Activated CD8-positive, alpha-beta memory T cell treated with anti-CD3 and anti-CD28 coated beads, Interleukin-2, amount 50 U/mL, for 4 hours (primary cell): Measurements from ENCODE around the gene CABP2.
"Not testable (repeated sequence)": the region's sequence is repeated elsewhere in the genome, so short reads cannot be mapped to it uniquely, and the experiment has no call there.

Experiments used
- DNase-seq: peaks from one replicate; pipeline ENCODE4 v3.0.0-alpha.2; 2020

CABP2 gene

DNA sequence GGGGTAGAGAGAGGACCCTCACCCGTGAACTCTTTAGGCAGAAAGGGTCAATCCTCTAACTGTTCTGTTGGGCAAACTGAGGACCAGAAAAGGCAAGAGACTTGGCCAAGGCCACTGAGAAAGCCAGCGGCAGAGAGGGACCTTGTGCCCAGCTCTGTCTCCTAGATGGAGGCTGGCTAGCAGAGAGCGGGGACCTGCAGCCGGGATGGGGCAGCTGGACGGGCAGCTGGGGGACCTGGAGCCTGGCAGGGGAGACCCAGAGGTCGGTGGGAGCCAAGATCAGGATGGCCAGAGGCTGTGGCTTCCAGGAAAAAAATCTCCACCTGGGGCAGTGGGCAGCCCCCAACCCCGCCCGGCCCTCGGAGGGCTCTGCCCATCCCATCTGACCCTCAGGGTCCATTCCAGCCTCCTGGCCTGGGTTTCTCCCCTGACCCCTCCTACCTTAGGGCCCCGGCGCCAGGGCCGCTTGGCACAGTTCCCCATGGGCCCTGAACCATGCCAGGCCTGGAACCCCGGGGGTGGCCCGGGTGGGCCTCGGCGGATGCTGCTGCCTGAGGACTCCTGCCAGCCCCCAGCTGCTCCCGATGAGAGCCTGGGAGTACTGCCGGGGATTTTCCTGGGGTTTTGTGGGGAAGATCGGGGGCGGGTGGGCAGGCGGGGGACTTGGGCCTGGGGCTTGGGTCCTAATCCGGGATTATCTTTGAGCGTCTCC, at the start of gene CABP2:
Gene CABP2 (minus strand): TSS at position 603 of the 712 bp plus-strand sequence. CDS start 120 bp downstream, at position 483.
- DNase-seq: no peak

DNA sequence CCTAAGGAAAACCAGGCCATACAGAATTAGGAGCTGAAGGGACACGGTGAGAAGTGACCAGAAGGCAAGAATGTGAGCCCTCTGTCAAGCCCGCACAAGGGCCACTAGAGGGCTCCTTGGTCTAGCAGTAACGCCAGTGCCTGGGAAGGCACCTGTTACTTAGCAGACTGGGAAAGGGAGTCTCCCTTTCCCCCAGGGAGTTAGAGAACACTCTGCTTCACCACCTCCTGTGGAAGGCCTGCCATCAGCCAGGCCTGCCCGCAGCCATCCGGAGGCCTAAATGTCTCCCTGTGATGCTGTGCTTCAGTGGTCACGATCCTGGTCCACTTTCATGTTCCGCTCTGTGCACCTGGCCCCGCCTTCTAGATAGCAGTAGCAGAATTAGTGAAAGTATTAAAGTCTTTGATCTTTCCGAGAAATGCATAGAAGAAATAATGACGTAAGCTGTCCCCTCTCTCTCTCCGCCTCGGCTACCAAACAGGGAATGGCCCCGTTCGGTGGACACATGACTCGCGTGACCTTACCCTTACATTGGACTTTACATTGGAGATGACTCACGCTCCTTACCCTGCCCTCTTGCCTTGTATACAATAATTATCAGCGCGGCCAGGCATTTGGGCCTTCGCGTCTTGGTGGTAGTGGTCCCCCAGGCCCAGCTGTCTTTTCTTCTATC, 49.6 kb upstream of the CABP2 start:
- no peak for DNase-seq

DNA sequence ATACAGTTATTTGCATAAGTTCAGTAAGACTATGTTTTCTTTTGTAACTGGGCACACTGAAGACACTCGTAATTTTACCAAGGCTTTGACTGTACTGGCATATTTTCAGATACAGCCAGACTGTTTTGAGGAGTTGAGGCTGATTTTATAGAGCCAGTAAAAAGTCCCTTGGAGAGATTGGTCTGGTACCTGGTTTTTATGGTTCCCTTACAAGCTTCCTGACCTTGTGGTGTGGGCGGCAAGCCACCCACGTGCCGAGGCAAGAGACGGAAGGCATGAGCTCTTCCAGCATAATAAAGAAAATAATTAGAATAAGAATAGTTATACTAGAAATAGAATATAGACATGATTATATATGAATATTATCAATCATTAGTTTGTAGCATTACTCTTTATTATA, 49.1 kb upstream of the CABP2 start:
- no peak for DNase-seq

GRCh38 chr11:67571443-67571842, 48.2 kb upstream of the CABP2 start:
- no peak for DNase-seq

DNA sequence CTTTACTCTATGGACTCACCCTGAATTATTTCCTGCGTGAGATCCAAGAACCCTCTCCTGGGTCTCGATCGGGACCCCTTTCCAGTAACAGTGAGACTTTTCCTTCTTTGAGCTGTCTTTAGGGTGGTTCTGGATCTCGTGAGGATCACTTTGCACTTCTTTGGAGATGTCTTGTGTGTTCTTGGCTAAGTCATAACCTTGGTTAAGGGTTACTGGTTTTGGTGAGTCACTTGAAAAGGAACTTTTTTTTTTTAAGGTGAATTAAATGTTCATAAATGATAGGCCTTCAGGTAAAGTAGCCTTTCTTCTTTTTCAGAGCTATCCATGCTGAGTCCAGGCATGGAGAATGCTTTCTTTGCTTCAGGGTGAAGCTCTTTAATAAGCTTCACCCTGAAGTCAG, 41.0 kb upstream of the CABP2 start:
- no peak for DNase-seq

DNA sequence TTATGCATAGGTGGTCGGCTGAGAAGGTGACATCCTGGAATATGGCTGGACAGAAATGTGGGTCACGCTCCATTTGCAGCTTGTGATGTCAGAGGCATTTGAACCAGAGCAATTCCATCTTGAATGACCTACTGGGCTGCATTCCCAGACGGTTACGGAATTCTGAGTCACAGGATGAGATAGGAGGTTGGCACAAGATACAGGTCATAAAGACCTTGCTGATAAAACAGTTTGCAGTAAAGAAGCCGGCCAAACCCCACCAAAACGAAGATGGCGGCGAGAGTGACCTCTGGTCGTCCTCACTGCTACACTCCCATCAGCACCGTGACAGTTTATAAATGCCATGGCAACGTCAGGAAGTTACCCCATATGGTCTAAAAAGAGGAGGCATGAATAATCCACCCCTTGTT, 40.5 kb upstream of the CABP2 start:
- not testable (repeated sequence) for DNase-seq

DNA sequence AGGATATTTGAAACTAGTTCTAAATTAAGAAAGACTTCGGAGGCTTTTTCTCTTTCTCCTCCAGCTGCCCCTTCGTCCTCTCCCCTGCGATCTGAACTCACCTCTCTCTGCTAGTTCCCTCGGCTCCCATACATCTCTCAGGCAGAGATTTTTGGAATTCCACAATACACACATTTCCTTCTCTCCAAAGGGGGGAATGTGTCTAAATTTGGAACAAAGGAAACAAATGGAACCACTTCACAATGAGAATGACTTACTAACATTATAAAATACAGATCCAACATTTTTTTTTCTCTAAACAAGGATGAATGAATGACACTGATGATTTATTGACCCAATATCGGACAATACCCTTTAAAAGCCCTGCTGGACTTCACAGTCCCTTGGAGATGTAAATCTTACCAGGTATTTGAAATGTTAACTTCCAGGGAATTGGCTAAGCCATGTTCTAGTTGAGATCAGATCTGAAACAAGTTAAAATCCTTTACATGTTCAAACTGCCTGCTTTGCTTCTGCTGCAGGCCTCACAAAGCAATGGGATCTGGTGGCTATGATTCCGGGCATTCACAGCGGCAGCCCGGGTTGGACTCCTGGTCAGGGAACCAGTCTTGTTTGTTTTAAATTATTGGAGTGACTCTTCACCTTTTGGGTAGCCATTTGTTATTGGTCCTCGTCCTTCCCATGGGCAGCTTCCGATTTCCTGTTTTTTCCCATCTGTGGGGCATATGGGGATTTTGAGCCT, 39.9 kb upstream of the CABP2 start:
- DNase-seq: no peak

DNA sequence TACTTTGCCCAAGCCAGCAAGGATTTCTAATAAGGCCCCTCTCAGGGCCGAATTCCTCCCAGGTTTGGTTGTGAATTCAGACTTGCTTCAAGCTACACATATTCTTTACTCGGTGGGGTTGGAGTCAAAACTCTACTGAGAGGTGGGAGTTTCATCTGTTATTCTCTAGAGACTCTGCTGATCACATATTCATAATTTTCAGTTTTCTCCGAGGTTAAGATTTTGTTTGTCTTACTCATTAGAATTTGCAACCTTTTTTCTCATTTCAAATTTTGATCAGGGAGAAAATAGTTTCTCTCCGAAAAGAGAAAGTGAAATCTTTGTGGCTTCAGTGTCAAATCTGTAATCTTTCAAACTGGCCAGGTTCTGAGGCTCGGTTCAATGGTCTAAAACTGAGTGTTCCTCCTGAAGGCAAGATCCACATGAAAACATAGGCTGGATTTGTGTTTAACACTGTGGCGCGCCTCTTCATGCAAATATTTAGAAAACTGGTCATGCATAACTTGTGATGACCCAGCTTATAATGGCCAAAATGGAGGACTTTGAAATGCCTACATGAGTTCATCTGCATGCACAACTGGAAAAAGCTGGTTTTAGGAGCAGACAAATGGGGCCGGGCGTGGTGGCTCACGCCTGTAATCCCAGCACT, 38.8 kb upstream of the CABP2 start:
- no peak for DNase-seq

DNA sequence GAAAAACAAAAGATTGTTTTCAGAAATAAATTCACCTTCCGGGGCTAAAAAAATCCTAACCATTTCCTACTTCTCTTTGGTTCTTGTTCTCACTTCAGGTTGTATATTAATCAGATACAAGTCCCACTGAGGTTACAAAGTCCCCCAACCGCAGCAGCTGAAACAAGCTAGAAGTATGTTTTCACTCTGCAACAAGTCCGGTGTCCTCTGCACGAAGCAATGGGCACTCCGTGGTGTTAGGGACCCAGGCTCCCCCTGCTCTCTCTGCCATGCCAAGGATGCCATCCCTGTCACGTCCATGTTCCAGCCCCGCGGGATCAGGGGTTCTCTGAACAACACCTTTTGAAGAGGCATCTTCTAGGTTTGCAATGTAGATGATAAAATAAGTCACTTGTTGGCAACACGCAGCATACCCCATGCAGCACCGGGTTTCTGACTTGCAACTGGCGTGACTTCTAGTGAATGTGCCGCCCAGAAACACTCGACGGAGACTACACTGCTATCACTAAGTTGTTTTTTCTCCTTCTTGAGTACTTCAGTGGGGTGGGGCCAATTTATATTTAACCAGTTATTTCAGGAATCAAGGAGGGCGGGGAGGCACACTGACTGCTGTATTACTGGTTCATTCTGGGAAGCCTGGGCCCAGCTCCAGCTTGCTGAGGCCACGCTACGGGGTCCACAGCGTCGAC, 35.0 kb upstream of the CABP2 start:
- DNase-seq: no peak

DNA sequence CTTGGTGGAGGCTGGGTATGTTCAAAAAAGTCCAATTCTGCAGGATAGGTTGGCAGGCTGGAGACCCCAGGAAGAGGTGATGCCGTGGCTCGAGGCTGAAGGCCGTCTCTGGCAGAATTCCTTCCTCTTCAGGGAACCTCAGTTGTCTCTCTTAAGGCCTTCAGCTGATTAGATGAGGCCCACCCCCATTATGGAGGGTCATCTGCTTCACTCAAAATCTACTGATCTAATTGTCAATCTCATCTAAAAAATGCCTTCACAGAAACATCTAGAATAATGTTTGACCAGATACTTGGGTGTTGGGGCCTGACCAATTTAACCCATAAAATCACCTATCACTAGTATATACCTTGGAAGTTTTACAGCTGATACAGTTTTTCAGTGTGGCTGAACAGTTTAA, 33.0 kb upstream of the CABP2 start:
- no peak for DNase-seq

DNA sequence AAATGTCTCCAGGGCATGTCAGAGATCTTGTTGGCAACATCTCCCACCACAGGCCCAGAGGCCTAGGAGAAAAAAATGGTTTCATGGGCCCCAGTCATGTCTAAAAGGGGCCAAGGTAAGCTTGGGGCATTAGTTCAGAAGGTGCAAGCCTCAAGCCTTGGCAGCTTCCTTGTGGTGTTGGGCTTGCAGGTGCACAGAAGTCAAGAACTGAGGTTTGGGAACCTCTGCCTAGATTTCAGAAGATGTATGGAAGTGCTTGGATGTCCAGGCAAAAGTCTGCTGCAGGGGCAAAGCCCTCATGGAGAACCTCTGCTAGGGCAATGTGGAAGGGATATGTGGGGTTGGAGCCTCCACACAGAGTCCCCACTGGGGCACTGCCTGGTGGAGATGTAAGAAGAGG, 28.5 kb upstream of the CABP2 start:
- DNase-seq: not testable (repeated sequence)

DNA sequence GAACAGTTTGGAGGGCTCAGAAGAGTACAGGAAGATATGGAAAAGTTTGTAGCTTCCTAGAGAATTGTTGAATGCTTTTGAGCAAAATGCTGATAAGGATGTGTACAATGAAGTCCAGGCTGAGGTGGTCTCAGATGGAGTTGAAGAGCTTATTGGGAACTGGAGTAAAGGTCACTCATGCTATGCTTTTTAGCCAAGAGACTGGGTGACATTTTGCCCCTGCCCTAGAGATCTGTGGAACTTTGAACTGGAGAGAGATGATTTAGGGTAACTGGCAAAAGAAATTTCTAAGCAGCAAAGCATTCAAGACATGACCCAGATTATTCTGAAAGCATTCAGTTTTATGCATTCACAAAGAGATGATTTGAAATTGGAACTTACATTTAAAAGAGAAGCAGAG, 27.9 kb upstream of the CABP2 start:
- no peak for DNase-seq

- no peak for DNase-seq
Observed at GRCh38 chr11:67548555-67549110, 25.4 kb upstream of the CABP2 start.

DNA sequence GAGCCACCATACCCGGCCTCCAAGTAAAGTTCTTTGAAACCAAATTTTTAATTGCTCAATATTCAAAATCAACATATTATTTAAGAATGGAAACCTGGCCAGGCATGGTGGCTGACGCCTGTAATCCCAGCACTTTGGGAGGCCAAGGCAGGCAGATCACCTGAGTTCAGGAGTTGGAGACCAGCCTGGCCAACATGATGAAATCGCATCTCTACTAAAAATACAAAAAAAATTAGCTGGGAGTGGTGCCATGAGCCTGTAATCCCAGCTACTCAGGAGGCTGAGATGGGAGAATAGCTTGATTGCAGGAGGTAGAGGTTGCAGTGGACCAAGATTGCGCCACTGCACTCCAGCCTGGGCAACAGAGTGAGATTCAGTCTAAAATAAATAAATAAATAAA, 24.9 kb upstream of the CABP2 start:
- DNase-seq: not testable (repeated sequence)

DNA sequence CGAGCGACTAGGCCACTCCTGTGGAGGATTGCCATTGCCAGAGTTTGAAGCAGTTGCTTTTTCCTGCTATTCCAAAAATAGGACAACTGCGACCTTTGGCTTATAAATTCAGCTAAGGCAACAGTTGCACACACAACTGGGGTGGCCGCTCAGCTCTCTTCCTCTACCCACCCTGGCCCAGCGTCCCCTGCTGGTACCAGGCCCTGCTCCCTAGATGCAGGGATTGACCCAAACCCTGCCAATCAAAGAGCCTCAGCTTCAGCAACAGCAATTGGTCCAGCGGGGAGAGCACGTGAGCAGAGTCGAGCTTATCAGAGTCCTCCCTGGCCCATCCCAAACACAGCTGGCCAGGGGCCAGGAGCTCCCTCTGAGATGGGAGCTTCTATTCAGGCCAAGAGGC, 22.0 kb upstream of the CABP2 start:
- no peak for DNase-seq

- no peak for DNase-seq
Observed at GRCh38 chr11:67544616-67545242, 21.5 kb upstream of the CABP2 start.

- no peak for DNase-seq
Observed at GRCh38 chr11:67543585-67543984, 20.3 kb upstream of the CABP2 start.

GRCh38 chr11:67542971-67543370, 19.7 kb upstream of the CABP2 start:
- no peak for DNase-seq

- no peak for DNase-seq
Observed at GRCh38 chr11:67542169-67542568, 18.9 kb upstream of the CABP2 start.

DNA sequence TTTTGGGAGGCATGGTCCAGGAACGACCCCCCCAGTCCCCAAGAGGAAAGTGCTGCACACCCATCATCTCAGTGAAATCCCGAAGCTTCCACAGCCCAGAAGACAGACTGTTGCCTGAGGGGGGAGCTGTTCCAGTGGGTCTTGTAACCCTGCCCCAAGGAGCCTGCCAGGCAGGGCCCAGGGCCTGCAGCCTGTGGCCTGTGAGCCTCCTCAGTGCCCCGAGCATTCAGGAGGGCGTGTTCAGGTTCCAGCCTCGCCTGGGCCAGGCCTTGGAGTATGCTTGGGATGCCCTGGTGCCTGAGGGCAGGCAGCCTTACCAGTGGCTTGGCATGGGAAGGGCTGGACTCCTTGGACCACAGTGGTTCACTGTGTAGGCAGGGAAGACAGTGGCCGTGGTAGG, 18.0 kb upstream of the CABP2 start:
- no peak for DNase-seq

- DNase-seq: no peak
Observed at GRCh38 chr11:67539550-67539949, 16.3 kb upstream of the CABP2 start.
